Lower leg skin (tissue), 3 donors: ENCODE results near the gene PSMC1.

Experiments
- CTCF ChIP-seq, 3 donors: fragments of 450-650 bp; IDR thresholded peaks; one replicate each; pipeline ENCODE4 v1.5.1; 2016; ENCODE audit warnings: antibody characterized with exemption in 3 of 3, mild to moderate bottlenecking in 3 of 3, moderate library complexity in 2 of 3
- POLR2A ChIP-seq, 2 donors: fragments of 450-650 bp; IDR thresholded peaks; one replicate each; pipeline ENCODE4 v1.6.1; 2016 to 2017; ENCODE audit warnings: antibody characterized with exemption in 2 of 2, mild to moderate bottlenecking in 1 of 2, moderate library complexity in 1 of 2

GRCh38 chr14:90266441-90267154 is 10.2 kb downstream of the PSMC1 start:
- TF ChIP-seq CTCF (IDR thresholded peaks at IDR 0.05) (no peak), POLR2A (IDR thresholded peaks at IDR 0.05) (no peak)
